BJ (cell line): ENCODE measurements around the gene ZFYVE27. TPM values are rescaled to one million over a fixed set of nuclear protein-coding genes. Genes with fewer than 3 reads are reported as not detected.

ENCODE experiments used
- CTCF ChIA-PET: fragments of 350-600 bp; formaldehyde crosslinking; extraction: SDS; loops from one replicate; lab custom pipeline; 2021; ENCODE audit warnings: antibody characterized with exemption, inconsistent platforms; lab: Yijun Ruan, JAX
- POLR2A ChIA-PET: fragments of 300-600 bp; sonication (Branson Sonifier 250); formaldehyde crosslinking; extraction: SDS; loops from one replicate; lab custom pipeline; 2021; ENCODE audit warnings: antibody characterized with exemption; lab: Charles Lee
- DNase-seq: peaks from one replicate; pipeline ENCODE4 v3.0.0-alpha.2; 2011; ENCODE audit warnings: low read depth
- H3K27me3 ChIP-seq: 2 replicates; pipeline ENCODE4 v1.6.0; 2011; ENCODE audit warnings: low read length; ENCODE audit not compliant: control insufficient read depth, insufficient read depth
- H3K36me3 ChIP-seq: 2 replicates; pipeline ENCODE4 v1.5.1; 2011; ENCODE audit warnings: low read length; ENCODE audit not compliant: control insufficient read depth, insufficient read depth
- H3K4me3 ChIP-seq: 2 replicates; pipeline ENCODE4 v1.5.1; 2011; ENCODE audit warnings: low read depth, mild to moderate bottlenecking, control low read depth, low read length
- CTCF ChIP-seq: IDR thresholded peaks from 2 replicates; pipeline ENCODE4 v1.5.1; 2011; ENCODE audit warnings: low read depth, mild to moderate bottlenecking, control low read depth, inconsistent platforms, low read length, moderate library complexity; ENCODE audit not compliant: insufficient read depth
- polyA plus RNA-seq: library from polyadenylated mRNA; depleted of rRNA; stranded (reverse); fragments of >200 nt; gene quantifications from 2 replicates; pipeline ENCODE4 v1.2.3, GENCODE V29; 2011

Gene ZFYVE27
- polyA plus RNA-seq, 1 experiment: 22.9 TPM

DNA sequence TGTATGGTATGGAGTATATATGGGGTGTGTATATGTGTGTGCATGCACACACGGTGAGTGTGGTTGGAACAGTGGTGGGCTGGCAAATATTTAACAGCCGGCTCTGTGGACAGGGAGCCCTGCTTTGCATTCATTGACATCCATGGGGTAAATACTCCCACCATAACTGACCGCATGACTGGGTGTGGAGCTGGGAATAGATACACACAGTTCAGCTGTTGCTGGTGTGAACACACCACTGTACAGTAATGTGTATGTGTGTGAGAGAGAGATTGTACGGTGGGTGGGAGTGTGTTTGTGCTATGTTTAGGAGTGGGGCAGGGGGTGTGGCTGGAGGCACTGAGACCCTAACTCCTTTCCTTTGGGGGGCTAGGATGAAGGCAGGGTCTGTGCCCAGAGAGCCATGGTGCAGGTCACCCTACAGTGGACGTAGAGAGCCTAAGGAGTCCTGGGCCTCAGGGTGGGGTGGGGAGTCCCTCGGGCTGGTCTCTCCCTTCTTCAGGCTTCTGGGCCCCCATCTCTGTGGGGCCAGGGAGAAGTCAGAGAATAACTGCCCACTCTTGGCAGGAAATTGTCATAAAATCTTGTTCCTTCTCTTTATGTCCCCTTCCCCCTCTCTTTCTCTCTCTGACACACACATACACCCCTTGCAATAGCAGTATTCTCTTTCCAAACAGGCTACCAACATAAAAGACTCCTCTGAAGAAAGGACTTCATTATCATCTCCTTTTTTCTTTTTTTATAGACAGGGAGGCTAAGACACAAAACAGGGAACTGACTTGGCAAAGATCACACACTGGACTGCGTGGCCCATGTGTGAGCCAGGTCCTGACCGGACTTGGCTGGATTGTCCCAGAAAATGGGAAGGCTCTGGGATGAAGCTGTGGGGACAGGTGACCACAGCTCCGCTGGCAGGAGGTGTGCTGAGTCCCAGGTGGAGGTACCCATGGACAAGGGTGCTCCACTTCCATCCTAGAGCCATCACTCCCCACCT lies 31.7 kb downstream of the ZFYVE27 start:
- no peak for DNase-seq
- H3K27me3 ChIP-seq: peaks cover 26% of the 10 kb centered on the region
- ChIA-PET POLR2A (no interaction called here), CTCF (interaction anchor here (1.3 to 1.4 kb wide), 2 partner anchors 9 to 10 kb away, joined by 3 to 5 read pairs; no protein-coding TSS in a partner anchor)
- no peak overlapping the region for H3K4me3 ChIP-seq
- TF ChIP-seq CTCF: no peak
- H3K36me3 ChIP-seq: 0 out of 2 replicates have a peak, but pooled peaks cover 2% of the 10 kb centered on the region

DNA sequence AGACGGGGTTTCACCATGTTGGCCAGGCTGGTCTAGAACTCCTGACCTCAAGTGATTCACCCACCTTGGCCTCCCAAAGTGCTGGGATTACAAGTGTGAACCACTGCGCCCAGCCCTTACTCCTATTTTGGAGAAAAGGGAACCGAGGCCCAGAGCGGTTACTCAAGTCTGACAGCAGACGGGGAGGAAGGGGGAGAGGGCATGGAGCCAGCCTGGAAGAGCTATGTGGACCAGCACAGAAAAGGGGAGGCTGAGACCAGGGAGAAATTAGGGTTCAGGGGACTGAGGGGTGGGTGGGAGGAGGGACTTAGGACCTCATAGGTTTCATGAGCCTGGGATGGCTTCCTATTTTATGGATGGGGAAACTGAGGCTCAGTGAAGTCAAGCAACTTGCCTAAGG lies 33.3 kb downstream of the ZFYVE27 start:
- H3K4me3 ChIP-seq: no peak overlapping the region
- no peak for TF ChIP-seq CTCF
- H3K27me3 ChIP-seq: peaks cover 26% of the 10 kb centered on the region
- H3K36me3 ChIP-seq: 0 out of 2 replicates have a peak, but pooled peaks cover 2% of the 10 kb centered on the region
- CTCF ChIA-PET: interaction anchor here (2.6 kb wide), 1 partner anchor 21 kb away, joined by 16 read pairs; no protein-coding TSS in a partner anchor
- DNase-seq: no peak
- POLR2A ChIA-PET: no interaction called here

- H3K36me3 ChIP-seq: no peaks in the 10 kb centered on the region
- ChIA-PET POLR2A (no interaction called here), CTCF (interaction anchor here (0.6 to 2.6 kb wide), 2 partner anchors 11 to 20 kb away, joined by 3 to 16 read pairs; no protein-coding TSS in a partner anchor)
- peaks cover 26% of the 10 kb centered on the region for H3K27me3 ChIP-seq
- H3K4me3 ChIP-seq: no peak overlapping the region
- no peak for TF ChIP-seq CTCF
- no peak for DNase-seq
Observed at GRCh38 chr10:97771055-97771891, 34.3 kb downstream of the ZFYVE27 start.

GRCh38 chr10:97771913-97772823 lies 35.2 kb downstream of the ZFYVE27 start, which contains the start of gene SFRP5:
Gene SFRP5 (minus strand): TSS chr10:97771999. CDS start chr10:97771833, 166 bp downstream.
- POLR2A ChIA-PET: no interaction called here
- DNase-seq: no peak
- CTCF ChIA-PET: interaction anchor here (0.9 to 2.6 kb wide), 3 partner anchors 9 to 97 kb away, joined by 5 to 16 read pairs (median 6); no protein-coding TSS in a partner anchor
- Histone ChIP-seq H3K36me3 (no peaks in the 10 kb centered on the region), H3K4me3 (no peak within 1 kb of the TSS), H3K27me3 (peaks cover 26% of the 10 kb centered on the region)
- no peak for TF ChIP-seq CTCF
